Middle frontal gyrus (tissue), 1 donor: ENCODE measurements around the gene POM121C.
"Not testable (repeated sequence)": the region's sequence is repeated elsewhere in the genome, so short reads cannot be mapped to it uniquely, and the experiment has no call there.

ENCODE experiments used
- DNase-seq: peaks from one replicate; pipeline ENCODE4 v3.0.0-alpha.2; 2015; ENCODE audit warnings: low spot score; ENCODE audit errors: extremely low spot score

The POM121C gene

GRCh38 chr7:75439000-75439399 is 47.1 kb downstream of the POM121C start:
- DNase-seq, result not testable (repeated sequence)

GRCh38 chr7:75423481-75423880 is 62.6 kb downstream of the POM121C start:
- DNase-seq, result not testable (repeated sequence)

GRCh38 chr7:75421798-75422710 is 64.0 kb downstream of the POM121C start:
- DNase-seq, result not testable (repeated sequence)

- DNase-seq, result not testable (repeated sequence)
These were observed 65.9 kb downstream of the POM121C start for GRCh38 chr7:75420152-75420551.

- not testable (repeated sequence) for DNase-seq
These were observed 66.4 kb downstream of the POM121C start for GRCh38 chr7:75419693-75420092.

- not testable (repeated sequence) for DNase-seq
These were observed 66.9 kb downstream of the POM121C start for GRCh38 chr7:75419210-75419609.

- not testable (repeated sequence) for DNase-seq
These were observed 67.7 kb downstream of the POM121C start for GRCh38 chr7:75418292-75418858.

- not testable (repeated sequence) for DNase-seq
These were observed 69.3 kb downstream of the POM121C start for GRCh38 chr7:75416787-75417186.

- not testable (repeated sequence) for DNase-seq
These were observed 70.2 kb downstream of the POM121C start for GRCh38 chr7:75415829-75416373.

GRCh38 chr7:75415428-75415817 is 70.7 kb downstream of the POM121C start:
- DNase-seq, result not testable (repeated sequence)

- not testable (repeated sequence) for DNase-seq
These were observed 71.2 kb downstream of the POM121C start for GRCh38 chr7:75414708-75415427.

GRCh38 chr7:75414204-75414603 is 71.9 kb downstream of the POM121C start:
- not testable (repeated sequence) for DNase-seq

- not testable (repeated sequence) for DNase-seq
These were observed 75.3 kb downstream of the POM121C start for GRCh38 chr7:75410823-75411173.

GRCh38 chr7:75409880-75410822 is 75.9 kb downstream of the POM121C start:
- not testable (repeated sequence) for DNase-seq

GRCh38 chr7:75404663-75405062 is 81.4 kb downstream of the POM121C start:
- DNase-seq, result not testable (repeated sequence)

- not testable (repeated sequence) for DNase-seq
These were observed 82.3 kb downstream of the POM121C start for GRCh38 chr7:75403455-75404443.

- DNase-seq, result not testable (repeated sequence)
These were observed 85.5 kb downstream of the POM121C start for GRCh38 chr7:75400575-75400974.

GRCh38 chr7:75398771-75399700 is 87.1 kb downstream of the POM121C start:
- DNase-seq, result not testable (repeated sequence)
